Heart right ventricle (tissue), 16 donors: ENCODE measurements around the gene CADPS2. TPM values are rescaled to one million over a fixed set of nuclear protein-coding genes. Genes with fewer than 3 reads are reported as not detected.
A peak's percentile ranks its signal among the peaks of the same experiment; 100 is the strongest.

Experiments used
- ATAC-seq, 8 donors: fragments of 200-7000 bp; cut with Tn5 transposase; one replicate each; pipeline ENCODE4 v1.9.1; 2020; ENCODE audit warnings: mild to moderate bottlenecking in 8 of 8, moderate library complexity in 8 of 8, moderate number of reproducible peaks in 1 of 8
- DNase-seq, 2 donors: peaks; one replicate each; pipeline ENCODE4 v3.0.0-alpha.2; 2020
- H3K27ac ChIP-seq, 10 donors: fragments of 200-600 bp; sonication (generic) in 2 of 10; one replicate each; pipeline versions ENCODE4 v1.5.0 to v1.8.0; 2020 to 2022; ENCODE audit warnings: mild to moderate bottlenecking in 3 of 10
- H3K27me3 ChIP-seq, 7 donors: fragments of 200-600 bp; one replicate each; pipeline ENCODE4 v1.8.0; 2021 to 2022; ENCODE audit warnings: mild to moderate bottlenecking in 2 of 7
- H3K36me3 ChIP-seq, 9 donors: fragments of 200-600 bp; sonication (generic) in 1 of 9; one replicate each; pipeline versions ENCODE4 v1.5.0 to v1.8.0; 2020 to 2022; ENCODE audit warnings: mild to moderate bottlenecking in 2 of 9
- H3K4me1 ChIP-seq, 9 donors: fragments of 200-600 bp; sonication (generic) in 1 of 9; one replicate each; pipeline versions ENCODE4 v1.5.0 to v1.8.0; 2020 to 2022; ENCODE audit warnings: mild to moderate bottlenecking in 4 of 9
- H3K4me3 ChIP-seq, 10 donors: fragments of 200-600 bp; sonication (generic) in 2 of 10; one replicate each; pipeline versions ENCODE4 v1.5.0 to v1.8.0; 2020 to 2022; ENCODE audit warnings: mild to moderate bottlenecking in 7 of 10, moderate library complexity in 2 of 10
- H3K9me3 ChIP-seq, 11 donors: fragments of 200-600 bp in 10 of 11; sonication (generic) in 2 of 11; one replicate each; pipeline versions ENCODE4 v1.5.0 to v1.8.0; 2013 to 2022; ENCODE audit warnings: mild to moderate bottlenecking in 2 of 11, control low read depth in 1 of 11, moderate library complexity in 1 of 11
- CTCF ChIP-seq, 9 donors: fragments of 200-600 bp; sonication (generic) in 2 of 9; IDR thresholded peaks; one replicate each; pipeline versions ENCODE4 v1.5.0 to v1.8.0; 2021 to 2022; ENCODE audit warnings: antibody characterized with exemption in 9 of 9, mild to moderate bottlenecking in 5 of 9, moderate library complexity in 1 of 9
- WGBS, 2 donors: extraction: QIAGEN DNeasy Blood & Tissue Kit; methylation state at CpG; one replicate each; pipeline ENCODE4 v1.1.7; 2013; ENCODE audit warnings: inconsistent platforms in 1 of 2; 5-methylcytosine and 5-hydroxymethylcytosine counted together
- intact Hi-C, 10 donors: fragments of 100-400 bp; cut with DNase I; formaldehyde crosslinking; loops; one replicate each; pipeline versions ENCODE4 v1.11.1 to v1.14.2; 2022
- polyA plus RNA-seq, 2 donors: library from polyadenylated mRNA; stranded (reverse); fragments of 200-250 nt; gene quantifications; one replicate each; pipeline ENCODE4 v1.2.3, GENCODE V29; 2013
- total RNA-seq, 10 donors: library from RNA; stranded (reverse); fragmentation: NEBNext Ultra II Directional in 3 of 10; extraction: Animal tissue kit (Norgen Biotek cat#: 25700) in 3 of 10; gene quantifications; one replicate each; pipeline versions ENCODE4 v1.2.1 to v1.2.4, GENCODE V29; 2021 to 2023
- donor health status: Arrhythmogenic right ventricular cardiomyopathy.
- donor health status: ischemic (EF 13 %, LVEDD 7.1; RV severe dilation, severe dysfunction).
- donor health status: healthy with polysubstance abuse.
- donor health status: DM: no; HTN: yes; CAD: no.
- donor health status: DM: no; HTN: no; CAD: no.
- donor health status: ischemic (EF 25% LVEDD 6.9; RV normal size, moderate dysfunction).
- donor health status: ischemic (EF 25% LVEDD 5.7; RV mildly dilated, moderate dysfunction).
- donor health status: healthy.
- donor health status: DM: yes; HTN: yes; CAD: no.
- donor health status: Ischemic cardiomyopathy.
- donor health status: ischemic (EF 35%, LVEDD 5.7; RV mildly dilated, moderate dysfunction).
- donor health status: nonischemic (EF 11% LVEDD 7.7; RV severe dilation, severe dysfunction).
- donor health status: DM: yes; HTN: yes; CAD: no.
- donor health status: PGD.
- donor health status: ischemic (EF 29% LVEDD 5.4; RV normal size, mild dysfunction).
- donor health status: nonischemic (EF 23%, LVEDD 6.1; RV moderate dilation, normal function).

The CADPS2 gene
- total and polyA plus RNA-seq, 12 donors: 3.6 to 25.7 (median 6.6) TPM

GRCh38 chr7:122885583-122886356 is 490 bp downstream of the CADPS2 start:
- H3K9me3 ChIP-seq: no peaks in the 10 kb centered on the region
- H3K36me3 ChIP-seq: no peaks in the 10 kb centered on the region
- intact Hi-C loops: loop anchor here in 5 of 10 donors (2.0 to 10.0 kb wide), 6 partner anchors 83 to 649 kb away; partner anchors contain the start of genes IQUB (in 1 of the 5) and RNF133 (in 1 of the 5)
- peak overlapping the region; percentile 57 to 88 (median 80) for H3K4me3 ChIP-seq
- peak; percentile 30 to 61 for DNase-seq
- peak; percentile 36 to 72 (median 50) for ATAC-seq
- H3K4me1 ChIP-seq: peaks cover 0 to 43% (median 11%) of the 10 kb centered on the region in 9 donors
- H3K27ac ChIP-seq: peak overlapping the region; percentile 86 to 95 (median 90)
- TF ChIP-seq CTCF (IDR thresholded peaks at IDR 0.05): peak in 1 of 9 donors; percentile 2
- WGBS, 2 donors: 0 to 1% methylated on average over 70 of the region's 70 CpGs
- peaks cover 0 to 44% (median 0%) of the 10 kb centered on the region in 7 donors for H3K27me3 ChIP-seq

GRCh38 chr7:122884186-122884585 is 2.1 kb downstream of the CADPS2 start:
- ATAC-seq: no peak
- Histone ChIP-seq H3K36me3 (no peaks in the 10 kb centered on the region), H3K27me3 (peaks cover 0 to 44% (median 0%) of the 10 kb centered on the region in 7 donors), H3K9me3 (no peaks in the 10 kb centered on the region), H3K27ac (no peak overlapping the region), H3K4me1 (peaks cover 0 to 58% (median 12%) of the 10 kb centered on the region in 9 donors), H3K4me3 (peak overlapping the region in 6 of 10 donors; percentile 6 to 88 (median 80))
- DNase-seq: no peak
- WGBS, 2 donors: 70 to 72% methylated on average over 4 of the region's 4 CpGs
- intact Hi-C loops: loop anchor here in 5 of 10 donors (2.0 to 10.0 kb wide), 5 partner anchors 81 to 651 kb away; partner anchors contain the start of genes IQUB (in 1 of the 5) and RNF133 (in 1 of the 5)
- TF ChIP-seq CTCF (IDR thresholded peaks at IDR 0.05): no peak

GRCh38 chr7:122883049-122883680 is 3.1 kb downstream of the CADPS2 start:
- intact Hi-C loops: loop anchor here in 4 of 10 donors (5.0 to 10.0 kb wide), 4 partner anchors 81 to 652 kb away; partner anchors contain the start of genes IQUB (in 1 of the 4) and RNF133 (in 1 of the 4)
- no peaks in the 10 kb centered on the region for H3K36me3 ChIP-seq
- H3K27ac ChIP-seq: no peak overlapping the region
- H3K9me3 ChIP-seq: no peaks in the 10 kb centered on the region
- peak overlapping the region in 2 of 10 donors; percentile 78 to 81 for H3K4me3 ChIP-seq
- no peak for TF ChIP-seq CTCF (IDR thresholded peaks at IDR 0.05)
- no peak for ATAC-seq
- H3K4me1 ChIP-seq: peaks cover 0 to 58% (median 12%) of the 10 kb centered on the region in 9 donors
- H3K27me3 ChIP-seq: peaks cover 0 to 41% (median 0%) of the 10 kb centered on the region in 7 donors
- DNase-seq: no peak
- WGBS, 2 donors: 69 to 84% methylated on average over 3 of the region's 3 CpGs

GRCh38 chr7:122881324-122881723 is 4.9 kb downstream of the CADPS2 start:
- peaks cover 0 to 23% (median 0%) of the 10 kb centered on the region in 7 donors for H3K27me3 ChIP-seq
- H3K9me3 ChIP-seq: no peaks in the 10 kb centered on the region
- intact Hi-C loops: loop anchor here in 4 of 10 donors (5.0 to 10.0 kb wide), 4 partner anchors 79 to 653 kb away; partner anchors contain the start of genes IQUB (in 1 of the 4) and RNF133 (in 1 of the 4)
- DNase-seq (no peak), ATAC-seq (no peak)
- WGBS, 2 donors: 63 to 76% methylated on average over 1 of the region's 1 CpG
- H3K4me3 ChIP-seq: peak overlapping the region in 6 of 10 donors; percentile 2 to 15 (median 6)
- peaks cover 0 to 50% (median 12%) of the 10 kb centered on the region in 9 donors for H3K4me1 ChIP-seq
- no peak for TF ChIP-seq CTCF (IDR thresholded peaks at IDR 0.05)
- no peaks in the 10 kb centered on the region for H3K36me3 ChIP-seq
- peak overlapping the region in 4 of 10 donors; percentile 22 to 31 (median 26) for H3K27ac ChIP-seq
